Adrenal gland (tissue), 5 donors: ENCODE data around the gene B4GALT1.

Experiments
- POLR2A ChIP-seq, 2 donors: fragments of 450-650 bp; IDR thresholded peaks; one replicate each; pipeline ENCODE4 v1.6.1; 2017; ENCODE audit warnings: antibody characterized with exemption in 2 of 2, mild to moderate bottlenecking in 2 of 2, moderate library complexity in 1 of 2
- TF ChIP-seq, protein P1 (sequence below), 6 experiments: fragments of 450-650 bp in 4 of 6; fragments of 200-600 bp in 2 of 6; sonication (generic) in 1 of 6; IDR thresholded peaks; 1 replicate in 5 of 6; 2 replicates in 1 of 6; pipeline versions ENCODE4 v1.5.1 to v1.8.0; 2016 to 2021; ENCODE audit warnings: antibody characterized with exemption in 6 of 6, mild to moderate bottlenecking in 2 of 6, moderate library complexity in 1 of 6
- donor health status: DM: no; HTN: no; CAD: no.

DNA sequence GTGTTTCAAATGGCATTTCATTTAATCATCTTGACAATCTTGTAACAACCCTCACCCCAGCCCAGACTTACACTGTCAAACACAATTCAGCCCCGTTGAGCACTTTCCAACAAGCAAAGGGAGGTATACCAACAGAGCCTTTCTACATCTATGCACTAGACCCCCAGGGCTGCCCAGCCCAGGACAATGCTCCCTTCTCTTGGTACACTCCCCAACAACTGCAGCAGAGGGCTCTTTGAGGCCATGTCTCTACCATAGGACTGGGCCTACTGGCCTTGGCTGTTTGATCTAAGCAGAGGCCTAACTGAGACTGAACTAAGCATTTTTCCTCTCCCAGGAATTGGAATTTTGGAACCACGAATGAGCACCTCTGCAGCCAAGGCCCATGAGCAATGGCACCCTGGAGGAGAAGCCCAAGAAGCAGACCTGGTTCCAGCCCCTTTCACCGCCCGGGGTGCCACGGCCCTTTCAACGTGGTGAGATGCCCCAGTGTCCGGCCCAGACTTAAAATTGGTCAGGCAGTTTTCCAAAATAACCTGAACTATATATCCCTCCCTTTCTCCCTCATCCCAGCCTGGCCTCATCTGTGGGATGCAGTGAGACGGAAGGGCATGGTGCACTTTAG lies 43.6 kb downstream of the B4GALT1 start:
- TF ChIP-seq, protein P1, sequence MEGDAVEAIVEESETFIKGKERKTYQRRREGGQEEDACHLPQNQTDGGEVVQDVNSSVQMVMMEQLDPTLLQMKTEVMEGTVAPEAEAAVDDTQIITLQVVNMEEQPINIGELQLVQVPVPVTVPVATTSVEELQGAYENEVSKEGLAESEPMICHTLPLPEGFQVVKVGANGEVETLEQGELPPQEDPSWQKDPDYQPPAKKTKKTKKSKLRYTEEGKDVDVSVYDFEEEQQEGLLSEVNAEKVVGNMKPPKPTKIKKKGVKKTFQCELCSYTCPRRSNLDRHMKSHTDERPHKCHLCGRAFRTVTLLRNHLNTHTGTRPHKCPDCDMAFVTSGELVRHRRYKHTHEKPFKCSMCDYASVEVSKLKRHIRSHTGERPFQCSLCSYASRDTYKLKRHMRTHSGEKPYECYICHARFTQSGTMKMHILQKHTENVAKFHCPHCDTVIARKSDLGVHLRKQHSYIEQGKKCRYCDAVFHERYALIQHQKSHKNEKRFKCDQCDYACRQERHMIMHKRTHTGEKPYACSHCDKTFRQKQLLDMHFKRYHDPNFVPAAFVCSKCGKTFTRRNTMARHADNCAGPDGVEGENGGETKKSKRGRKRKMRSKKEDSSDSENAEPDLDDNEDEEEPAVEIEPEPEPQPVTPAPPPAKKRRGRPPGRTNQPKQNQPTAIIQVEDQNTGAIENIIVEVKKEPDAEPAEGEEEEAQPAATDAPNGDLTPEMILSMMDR (IDR thresholded peaks at IDR 0.05): no peak
- TF ChIP-seq POLR2A (IDR thresholded peaks at IDR 0.05): no peak
